PC-9 (cell line): Measurements from ENCODE around the gene TBL1XR1. TPM values are rescaled to one million over a fixed set of nuclear protein-coding genes. Genes with fewer than 3 reads are reported as not detected.
"Not testable (repeated sequence)": the region's sequence is repeated elsewhere in the genome, so short reads cannot be mapped to it uniquely, and the experiment has no call there.

Source experiments
- BruUV-seq: library from RNA; stranded (reverse); fragments of 400-500 nt; replicated peaks from 2 replicates; lab custom pipeline; 2021; lab: Mats Ljungman, UMichigan
- CTCF ChIA-PET: fragments of 300-600 bp; sonication (Branson Sonifier 250); formaldehyde crosslinking; loops from one replicate; lab custom pipeline; 2022; ENCODE audit warnings: antibody characterized with exemption; lab: Charles Lee
- POLR2A ChIA-PET: fragments of 300-600 bp; sonication (Branson Sonifier 250); formaldehyde crosslinking; loops from one replicate; lab custom pipeline; 2022; ENCODE audit warnings: antibody characterized with exemption; ENCODE audit not compliant: unreplicated experiment; lab: Charles Lee
- DNase-seq, 2 experiments: peaks; one replicate each; pipeline versions ENCODE4 v3.0.0 to v3.0.0-alpha.2; 2015 to 2022; ENCODE audit warnings: mixed read lengths in 1 of 2
- H2AFZ ChIP-seq: fragments of 200-600 bp; sonication (generic); 2 replicates; pipeline ENCODE4 v1.8.1; 2017; ENCODE audit warnings: antibody characterized with exemption
- H3F3A ChIP-seq: fragments of 200-600 bp; sonication (generic); 2 replicates; pipeline ENCODE4 v1.8.1; 2017; ENCODE audit warnings: antibody characterized with exemption, mild to moderate bottlenecking, low read depth; ENCODE audit not compliant: insufficient read depth
- H3K27ac ChIP-seq: fragments of 200-600 bp; sonication (generic); 2 replicates; pipeline ENCODE4 v1.6.1; 2016; ENCODE audit warnings: mixed run types
- H3K27me3 ChIP-seq: fragments of 200-600 bp; sonication (generic); 2 replicates; pipeline ENCODE4 v1.6.1; 2016; ENCODE audit warnings: low read depth, mixed run types; ENCODE audit not compliant: insufficient read depth
- H3K36me3 ChIP-seq: fragments of 200-600 bp; sonication (generic); 2 replicates; pipeline ENCODE4 v1.6.1; 2016; ENCODE audit warnings: low read depth, mixed run types
- H3K4me1 ChIP-seq: fragments of 200-600 bp; sonication (generic); replicated peaks from 2 replicates; pipeline ENCODE4 v1.6.1; 2016; ENCODE audit warnings: mixed run types; ENCODE audit not compliant: insufficient read depth
- H3K4me2 ChIP-seq: fragments of 200-600 bp; sonication (generic); 2 replicates; pipeline ENCODE4 v1.6.1; 2017; ENCODE audit warnings: mixed run types
- H3K4me3 ChIP-seq: fragments of 200-600 bp; sonication (generic); 2 replicates; pipeline ENCODE4 v1.6.1; 2016; ENCODE audit warnings: mixed run types
- H3K79me2 ChIP-seq: fragments of 200-600 bp; sonication (generic); 2 replicates; pipeline ENCODE4 v1.6.1; 2017; ENCODE audit warnings: low read depth, mixed run types
- H3K9me2 ChIP-seq: fragments of 200-600 bp; sonication (generic); 2 replicates; pipeline ENCODE4 v1.8.1; 2017; ENCODE audit warnings: mild to moderate bottlenecking; ENCODE audit not compliant: insufficient read depth
- H3K9me3 ChIP-seq: fragments of 200-600 bp; sonication (generic); 2 replicates; pipeline ENCODE4 v1.8.1; 2016; ENCODE audit warnings: low read depth; ENCODE audit not compliant: insufficient read depth
- H4K20me1 ChIP-seq: fragments of 200-600 bp; sonication (generic); 2 replicates; pipeline ENCODE4 v1.8.1; 2017; ENCODE audit not compliant: insufficient read depth
- EZH2 ChIP-seq: fragments of 200-600 bp; sonication (generic); IDR thresholded peaks from 2 replicates; pipeline ENCODE4 v1.8.0; 2017; ENCODE audit warnings: antibody characterized with exemption, low read depth
- intact Hi-C: fragments of 100-400 bp; cut with micrococcal nuclease; formaldehyde crosslinking; loops from one replicate; pipeline ENCODE4 v1.10.0; 2022; ENCODE audit not compliant: unreplicated experiment
- total RNA-seq: library from RNA; stranded (reverse); gene quantifications from 2 replicates; pipeline ENCODE4 v1.2.3, GENCODE V29; 2021
- TF ChIP-seq, protein P1 (sequence below): fragments of 200-600 bp; sonication (generic); conservative IDR thresholded peaks from 2 replicates; pipeline ENCODE4 v1.6.1; 2017; ENCODE audit warnings: mixed run types, antibody characterized with exemption, mild to moderate bottlenecking, moderate library complexity

TBL1XR1 gene
- total RNA-seq, 1 experiment from 2014 or later = 243 TPM

GRCh38 chr3:177168431-177168830 lies 28.9 kb downstream of the TBL1XR1 start:
- CTCF ChIA-PET = no interaction called here
- TF ChIP-seq, protein P1, sequence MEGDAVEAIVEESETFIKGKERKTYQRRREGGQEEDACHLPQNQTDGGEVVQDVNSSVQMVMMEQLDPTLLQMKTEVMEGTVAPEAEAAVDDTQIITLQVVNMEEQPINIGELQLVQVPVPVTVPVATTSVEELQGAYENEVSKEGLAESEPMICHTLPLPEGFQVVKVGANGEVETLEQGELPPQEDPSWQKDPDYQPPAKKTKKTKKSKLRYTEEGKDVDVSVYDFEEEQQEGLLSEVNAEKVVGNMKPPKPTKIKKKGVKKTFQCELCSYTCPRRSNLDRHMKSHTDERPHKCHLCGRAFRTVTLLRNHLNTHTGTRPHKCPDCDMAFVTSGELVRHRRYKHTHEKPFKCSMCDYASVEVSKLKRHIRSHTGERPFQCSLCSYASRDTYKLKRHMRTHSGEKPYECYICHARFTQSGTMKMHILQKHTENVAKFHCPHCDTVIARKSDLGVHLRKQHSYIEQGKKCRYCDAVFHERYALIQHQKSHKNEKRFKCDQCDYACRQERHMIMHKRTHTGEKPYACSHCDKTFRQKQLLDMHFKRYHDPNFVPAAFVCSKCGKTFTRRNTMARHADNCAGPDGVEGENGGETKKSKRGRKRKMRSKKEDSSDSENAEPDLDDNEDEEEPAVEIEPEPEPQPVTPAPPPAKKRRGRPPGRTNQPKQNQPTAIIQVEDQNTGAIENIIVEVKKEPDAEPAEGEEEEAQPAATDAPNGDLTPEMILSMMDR = no peak
- no peak for TF ChIP-seq EZH2
- peaks cover 100% of the 10 kb centered on the region for H3K79me2 ChIP-seq
- H3K9me2 ChIP-seq = no peaks in the 10 kb centered on the region
- H3K36me3 ChIP-seq = peaks cover 61% of the 10 kb centered on the region
- H3K9me3 ChIP-seq = no peaks in the 10 kb centered on the region; the same call in 1 of the 2 replicates
- no peaks in the 10 kb centered on the region for H3K27me3 ChIP-seq
- no peak overlapping the region for H2AFZ ChIP-seq
- H3F3A ChIP-seq = peaks cover 5% of the 10 kb centered on the region
- peaks cover 78% of the 10 kb centered on the region for H4K20me1 ChIP-seq
- no peak overlapping the region for H3K4me3 ChIP-seq
- no peak for DNase-seq
- POLR2A ChIA-PET = interaction anchor here (0.6 kb wide), 1 partner anchor 26 kb away, joined by 3 read pairs; no protein-coding TSS in a partner anchor
- no peak overlapping the region for H3K27ac ChIP-seq
- H3K4me1 ChIP-seq = no peaks in the 10 kb centered on the region
- H3K4me2 ChIP-seq = no peak overlapping the region
- intact Hi-C loops = no loop called here
- BruUV-seq = no TSS peak

GRCh38 chr3:177162742-177163141 lies 34.5 kb downstream of the TBL1XR1 start:
- intact Hi-C loops = no loop called here
- ChIA-PET POLR2A (interaction anchor here (0.6 kb wide), 1 partner anchor 15 kb away, joined by 7 read pairs; no protein-coding TSS in a partner anchor), CTCF (no interaction called here)
- Histone ChIP-seq H3K27ac (no peak overlapping the region), H3F3A (peaks cover 24% of the 10 kb centered on the region), H3K9me2 (no peaks in the 10 kb centered on the region), H2AFZ (no peak overlapping the region), H3K36me3 (peaks cover 52% of the 10 kb centered on the region), H4K20me1 (peaks cover 84% of the 10 kb centered on the region), H3K79me2 (peaks cover 100% of the 10 kb centered on the region), H3K4me1 (no peaks in the 10 kb centered on the region; the same call in 1 of the 2 replicates), H3K4me3 (no peak overlapping the region), H3K4me2 (no peak overlapping the region), H3K27me3 (no peaks in the 10 kb centered on the region), H3K9me3 (no peaks in the 10 kb centered on the region)
- BruUV-seq = no TSS peak
- no peak for TF ChIP-seq EZH2
- TF ChIP-seq, protein P1 = no peak
- DNase-seq = no peak

DNA sequence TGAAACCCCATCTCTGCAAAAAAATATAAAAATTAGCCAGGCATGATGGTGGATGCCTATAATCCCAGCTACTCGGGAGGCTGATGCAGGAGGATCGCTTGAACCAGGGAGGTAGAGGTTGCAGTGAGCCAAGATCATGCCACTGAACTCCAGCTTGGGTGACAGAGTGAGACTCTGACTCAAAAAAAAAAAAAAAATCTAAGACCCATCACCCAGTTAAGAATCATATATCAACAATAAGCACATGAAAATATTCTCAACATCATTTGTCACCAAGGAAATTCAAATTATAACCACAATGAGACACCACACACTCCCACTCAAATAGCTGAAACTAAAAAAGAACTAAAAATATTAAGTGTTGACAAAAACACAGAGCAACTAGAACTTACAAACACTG lies 35.7 kb downstream of the TBL1XR1 start:
- POLR2A ChIA-PET, H3K4me3 ChIP-seq, intact Hi-C loops, H3K27ac ChIP-seq, BruUV-seq, H3K4me2 ChIP-seq, DNase-seq, H3K4me1 ChIP-seq, H2AFZ ChIP-seq, H3K9me3 ChIP-seq, CTCF ChIA-PET, H3K9me2 ChIP-seq, H3K27me3 ChIP-seq: not testable (repeated sequence)
- Histone ChIP-seq H3F3A (peaks cover 28% of the 10 kb centered on the region), H4K20me1 (peaks cover 84% of the 10 kb centered on the region), H3K79me2 (peaks cover 100% of the 10 kb centered on the region), H3K36me3 (peaks cover 45% of the 10 kb centered on the region)

DNA sequence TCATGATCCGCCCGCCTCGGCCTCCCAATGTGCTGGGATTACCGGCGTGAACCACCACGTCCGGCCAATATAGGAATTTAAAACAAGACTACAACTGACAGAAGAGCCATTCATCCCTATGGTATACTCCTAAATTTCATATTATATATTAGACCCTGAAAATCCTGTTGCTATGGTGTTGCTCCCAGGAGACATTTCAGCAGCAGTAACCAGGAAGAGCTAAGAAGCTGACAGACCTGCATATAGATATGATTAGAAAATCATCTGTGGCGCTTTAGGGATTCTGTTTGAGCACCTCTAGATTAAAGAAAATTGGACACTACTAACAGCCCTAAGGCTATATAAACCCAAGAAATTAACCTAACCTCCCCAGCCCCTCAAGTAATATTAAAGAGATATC lies 38.8 kb downstream of the TBL1XR1 start:
- Histone ChIP-seq H3K4me2 (no peak overlapping the region), H3K27me3 (no peaks in the 10 kb centered on the region)

More for the DNA sequence above, 38.8 kb downstream of the TBL1XR1 start:
- peaks cover 99% of the 10 kb centered on the region for H3K79me2 ChIP-seq
- CTCF ChIA-PET = no interaction called here
- H3K36me3 ChIP-seq = peaks cover 29% of the 10 kb centered on the region
- intact Hi-C loops = no loop called here
- POLR2A ChIA-PET = interaction anchor here (0.7 kb wide), 1 partner anchor 613 kb away, joined by 3 read pairs; no protein-coding TSS in a partner anchor
- H3K4me1 ChIP-seq = no peaks in the 10 kb centered on the region; the same call in 1 of the 2 replicates
- H2AFZ ChIP-seq = no peak overlapping the region
- H4K20me1 ChIP-seq = peaks cover 81% of the 10 kb centered on the region
- H3F3A ChIP-seq = peaks cover 41% of the 10 kb centered on the region
- H3K9me3 ChIP-seq = no peaks in the 10 kb centered on the region
- no TSS peak for BruUV-seq
- DNase-seq = no peak
- no peaks in the 10 kb centered on the region for H3K9me2 ChIP-seq
- no peak for TF ChIP-seq EZH2
- TF ChIP-seq, protein P1 = no peak
- H3K27ac ChIP-seq = no peak overlapping the region
- H3K4me3 ChIP-seq = no peak overlapping the region
